ENCODE data around the gene TBC1D23. TPM values are rescaled to one million over a fixed set of nuclear protein-coding genes. Genes with fewer than 3 reads are reported as not detected.
"Not testable (repeated sequence)": the region's sequence is repeated elsewhere in the genome, so short reads cannot be mapped to it uniquely, and the experiment has no call there.

Gene TBC1D23
- total and polyA plus RNA-seq, 8 donors, result 7.0 to 79.5 (median 17.3) TPM

DNA sequence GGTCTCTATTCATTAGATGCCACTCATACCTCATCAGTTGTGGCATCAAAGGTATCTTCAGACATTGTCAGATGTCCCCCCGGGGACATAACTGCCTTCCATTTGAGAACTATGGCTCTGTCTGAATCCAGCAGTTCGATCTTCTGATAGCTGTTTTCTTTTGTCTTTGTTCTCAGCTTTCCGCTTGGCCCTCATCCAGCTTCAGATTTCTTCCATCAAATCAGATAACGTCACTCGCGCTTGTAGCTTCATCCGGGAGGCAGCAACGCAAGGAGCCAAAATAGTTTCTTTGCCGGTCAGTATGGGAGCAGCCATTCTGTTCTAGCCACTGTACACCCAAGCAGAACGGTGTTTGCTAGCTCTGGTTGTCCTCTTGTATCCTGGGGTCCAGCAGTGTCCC is 78.1 kb downstream of the TBC1D23 start:
- Histone ChIP-seq H3K27ac (no peak overlapping the region), H3K27me3 (no peaks in the 10 kb centered on the region), H3K9me3 (no peaks in the 10 kb centered on the region), H3K4me3 (no peak overlapping the region), H3K4me1 (peaks cover 3 to 23% (median 14%) of the 10 kb centered on the region in 4 donors), H3K36me3 (peaks cover 22 to 53% (median 47%) of the 10 kb centered on the region in 4 donors)
- DNase-seq, result no peak
- 81 to 91% (median 88%) methylated on average over 10 of the region's 10 CpGs for WGBS, 5 donors
- intact Hi-C loops (cut with DNase I; ENCODE audit: low total_unique reads), result no loop called here
- TF ChIP-seq EP300 (IDR thresholded peaks at IDR 0.05), result no peak
- TF ChIP-seq POLR2A (IDR thresholded peaks at IDR 0.05), result no peak
- no peak for TF ChIP-seq POLR2AphosphoS5 (IDR thresholded peaks at IDR 0.05)
- TF ChIP-seq CTCF (IDR thresholded peaks at IDR 0.05), result no peak

GRCh38 chr3:100339786-100340185 is 79.0 kb downstream of the TBC1D23 start:
- intact Hi-C loops (cut with DNase I; ENCODE audit: low total_unique reads), result no loop called here
- peaks cover 0 to 19% (median 11%) of the 10 kb centered on the region in 4 donors for H3K4me1 ChIP-seq
- TF ChIP-seq POLR2A (IDR thresholded peaks at IDR 0.05), result no peak
- TF ChIP-seq CTCF (IDR thresholded peaks at IDR 0.05), result no peak
- TF ChIP-seq POLR2AphosphoS5 (IDR thresholded peaks at IDR 0.05), result no peak
- no peak for TF ChIP-seq EP300 (IDR thresholded peaks at IDR 0.05)
- no peak overlapping the region for H3K4me3 ChIP-seq
- H3K27ac ChIP-seq, result no peak overlapping the region
- no peaks in the 10 kb centered on the region for H3K9me3 ChIP-seq
- DNase-seq, result no peak
- no peaks in the 10 kb centered on the region for H3K27me3 ChIP-seq
- WGBS, 5 donors, result 91 to 97% (median 95%) methylated on average over 5 of the region's 5 CpGs
- H3K36me3 ChIP-seq, result peaks cover 30 to 62% (median 56%) of the 10 kb centered on the region in 4 donors

DNA sequence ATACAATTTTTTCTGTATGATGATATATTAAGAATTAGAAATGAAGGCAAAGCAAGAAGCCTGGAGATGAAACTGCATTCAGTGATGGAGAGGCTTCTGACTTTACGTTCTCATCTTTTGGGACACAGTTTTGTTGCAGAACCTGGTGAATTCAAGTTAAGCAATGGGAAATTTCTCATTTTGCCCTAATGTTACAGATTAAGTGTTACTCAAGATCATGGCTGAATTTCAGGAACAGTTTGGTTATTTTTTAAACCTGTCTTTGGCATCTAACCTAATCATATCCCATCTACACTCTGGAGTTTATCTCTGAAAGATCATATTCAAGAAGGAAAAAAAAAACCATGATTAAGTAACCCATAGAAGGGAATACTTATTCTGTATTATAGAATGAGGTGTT is 79.7 kb downstream of the TBC1D23 start:
- Histone ChIP-seq H3K27me3 (no peaks in the 10 kb centered on the region), H3K4me1 (peaks cover 0 to 13% (median 5%) of the 10 kb centered on the region in 4 donors), H3K27ac (no peak overlapping the region), H3K9me3 (no peaks in the 10 kb centered on the region), H3K36me3 (peaks cover 35 to 69% (median 64%) of the 10 kb centered on the region in 4 donors), H3K4me3 (no peak overlapping the region)
- WGBS, 5 donors, result 86 to 100% (median 94%) methylated on average over 1 of the region's 1 CpG
- intact Hi-C loops (cut with DNase I; ENCODE audit: low total_unique reads), result no loop called here
- no peak for DNase-seq
- TF ChIP-seq EP300 (IDR thresholded peaks at IDR 0.05) (no peak), CTCF (IDR thresholded peaks at IDR 0.05) (no peak), POLR2AphosphoS5 (IDR thresholded peaks at IDR 0.05) (no peak), POLR2A (IDR thresholded peaks at IDR 0.05) (no peak)

DNA sequence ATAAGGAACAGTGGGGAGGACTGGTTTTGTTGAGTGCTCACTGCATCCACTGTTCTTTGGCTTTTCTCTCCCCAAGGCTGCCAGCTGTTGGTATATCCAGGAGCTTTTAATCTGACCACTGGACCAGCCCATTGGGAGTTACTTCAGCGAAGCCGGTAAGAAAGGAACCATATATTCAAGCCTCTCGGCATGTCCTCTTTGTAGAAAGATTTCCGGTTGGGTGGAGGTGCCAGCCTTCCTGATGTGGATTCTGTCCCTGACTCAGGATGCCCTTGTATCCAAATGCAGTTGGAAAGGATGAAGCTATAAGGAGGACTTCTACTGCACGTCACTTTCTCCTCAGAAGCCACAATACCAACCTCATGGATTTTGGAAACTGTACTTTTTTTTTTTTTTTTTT is 87.9 kb downstream of the TBC1D23 start:
- 89 to 96% (median 94%) methylated on average over 5 of the region's 5 CpGs for WGBS, 5 donors
- TF ChIP-seq POLR2AphosphoS5 (IDR thresholded peaks at IDR 0.05) (no peak), POLR2A (IDR thresholded peaks at IDR 0.05) (no peak)
- H3K36me3 ChIP-seq, result peaks cover 55 to 88% (median 87%) of the 10 kb centered on the region in 4 donors

DNA sequence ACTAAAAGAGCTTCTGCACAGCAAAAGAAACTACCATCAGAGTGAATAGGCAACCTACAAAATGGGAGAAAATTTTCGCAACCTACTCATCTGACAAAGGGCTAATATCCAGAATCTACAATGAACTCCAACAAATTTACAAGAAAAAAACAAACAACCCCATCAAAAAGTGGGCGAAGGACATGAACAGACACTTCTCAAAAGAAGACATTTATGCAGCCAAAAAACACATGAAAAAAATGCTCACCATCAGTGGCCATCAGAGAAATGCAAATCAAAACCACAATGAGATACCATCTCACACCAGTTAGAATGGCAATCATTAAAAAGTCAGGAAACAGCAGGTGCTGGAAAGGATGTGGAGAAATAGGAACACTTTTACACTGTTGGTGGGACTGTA is 91.0 kb downstream of the TBC1D23 start:
- H3K27me3 ChIP-seq; intact Hi-C loops (cut with DNase I; ENCODE audit: low total_unique reads); H3K27ac ChIP-seq; H3K4me1 ChIP-seq; H3K9me3 ChIP-seq; DNase-seq; H3K4me3 ChIP-seq: not testable (repeated sequence)
- H3K36me3 ChIP-seq, result peaks cover 32 to 86% (median 83%) of the 10 kb centered on the region in 4 donors
- WGBS, 5 donors, result 83 to 100% (median 87%) methylated on average over 1 to 2 of the region's 2 CpGs

More for the DNA sequence above, 87.9 kb downstream of the TBC1D23 start:
- H3K4me1 ChIP-seq, result no peaks in the 10 kb centered on the region
- no peak overlapping the region for H3K4me3 ChIP-seq
- no peaks in the 10 kb centered on the region for H3K27me3 ChIP-seq
- H3K9me3 ChIP-seq, result no peaks in the 10 kb centered on the region
- intact Hi-C loops (cut with DNase I; ENCODE audit: low total_unique reads), result no loop called here
- no peak overlapping the region for H3K27ac ChIP-seq
- DNase-seq, result no peak

All from stomach (tissue), 9 donors.